SK-N-MC (cell line): ENCODE results near the gene MYO1A.

Experiments
- DNase-seq: peaks from one replicate; pipeline ENCODE4 v3.0.0-alpha.2; 2011; ENCODE audit warnings: low read depth, low spot score
- H3K27ac ChIP-seq: fragments of 200-600 bp; sonication (generic); 2 replicates; pipeline ENCODE4 v1.5.1; 2016; ENCODE audit warnings: mixed run types
- H3K36me3 ChIP-seq: fragments of 200-600 bp; sonication (generic); 2 replicates; pipeline ENCODE4 v1.6.1; 2017; ENCODE audit warnings: antibody characterized with exemption, low read length, mixed read lengths; ENCODE audit not compliant: insufficient read depth
- H3K4me3 ChIP-seq: fragments of 200-600 bp; sonication (generic); 2 replicates; pipeline ENCODE4 v1.5.1; 2016
- H3K9ac ChIP-seq: fragments of 200-600 bp; sonication (generic); 2 replicates; pipeline ENCODE4 v1.8.0; 2017; ENCODE audit warnings: mixed run types, mixed read lengths; ENCODE audit not compliant: insufficient read length
- H3K9me3 ChIP-seq: fragments of 200-600 bp; sonication (generic); 2 replicates; pipeline ENCODE4 v1.6.1; 2017; ENCODE audit warnings: low read depth, mild to moderate bottlenecking, antibody characterized with exemption, low read length, moderate library complexity, mixed read lengths
- EZH2 ChIP-seq: fragments of 200-600 bp; sonication (generic); IDR thresholded peaks from one replicate; pipeline ENCODE4 v1.6.1; 2017; ENCODE audit warnings: antibody characterized with exemption
- FOXP2 ChIP-seq: optimal IDR thresholded peaks from 2 replicates; pipeline ENCODE3; 2011; ENCODE audit warnings: mild to moderate bottlenecking, moderate library complexity; ENCODE audit not compliant: insufficient read depth; ENCODE audit errors: extremely low read length, control extremely low read depth
- POLR2AphosphoS5 ChIP-seq: IDR thresholded peaks from 2 replicates; pipeline ENCODE4 v1.6.1; 2012; ENCODE audit warnings: mild to moderate bottlenecking, low read depth, low read length, borderline replicate concordance

The MYO1A gene

GRCh38 chr12:57044889-57045288 lies 5.0 kb downstream of the MYO1A start:
- no peak overlapping the region for H3K27ac ChIP-seq
- TF ChIP-seq POLR2AphosphoS5 (no peak), FOXP2 (no peak), EZH2 (no peak)

GRCh38 chr12:57044468-57044867 lies 5.5 kb downstream of the MYO1A start:
- no peak for DNase-seq
- TF ChIP-seq FOXP2 (no peak), EZH2 (no peak), POLR2AphosphoS5 (no peak)
- H3K4me3 ChIP-seq = no peak overlapping the region
- no peaks in the 10 kb centered on the region for H3K9me3 ChIP-seq
- H3K27ac ChIP-seq = no peak overlapping the region
- H3K36me3 ChIP-seq = no peaks in the 10 kb centered on the region
- no peak overlapping the region for H3K9ac ChIP-seq

More at GRCh38 chr12:57044889-57045288, 5.0 kb downstream of the MYO1A start:
- H3K9ac ChIP-seq = no peak overlapping the region
- no peaks in the 10 kb centered on the region for H3K36me3 ChIP-seq
- no peak overlapping the region for H3K4me3 ChIP-seq
- no peak for DNase-seq
- H3K9me3 ChIP-seq = no peaks in the 10 kb centered on the region

GRCh38 chr12:57042695-57043094 lies 7.2 kb downstream of the MYO1A start:
- TF ChIP-seq FOXP2 = no peak
- no peak for TF ChIP-seq EZH2
- no peak for TF ChIP-seq POLR2AphosphoS5
- DNase-seq = no peak
- Histone ChIP-seq H3K4me3 (no peak overlapping the region), H3K36me3 (no peaks in the 10 kb centered on the region), H3K9ac (no peak overlapping the region), H3K27ac (no peak overlapping the region), H3K9me3 (no peaks in the 10 kb centered on the region)

- Histone ChIP-seq H3K9me3 (no peaks in the 10 kb centered on the region), H3K36me3 (no peaks in the 10 kb centered on the region), H3K9ac (no peak overlapping the region), H3K4me3 (no peak overlapping the region), H3K27ac (no peak overlapping the region)
- TF ChIP-seq EZH2 (no peak), FOXP2 (no peak), POLR2AphosphoS5 (no peak)
- no peak for DNase-seq
These were observed 9.2 kb downstream of the MYO1A start for GRCh38 chr12:57040750-57041149.

GRCh38 chr12:57040211-57040610 lies 9.7 kb downstream of the MYO1A start:
- no peaks in the 10 kb centered on the region for H3K36me3 ChIP-seq
- TF ChIP-seq FOXP2 (no peak), POLR2AphosphoS5 (no peak), EZH2 (no peak)
- no peak for DNase-seq

GRCh38 chr12:57039016-57039798 lies 10.7 kb downstream of the MYO1A start:
- no peak for TF ChIP-seq EZH2
- TF ChIP-seq FOXP2 = no peak
- TF ChIP-seq POLR2AphosphoS5 = no peak

More at GRCh38 chr12:57040211-57040610, 9.7 kb downstream of the MYO1A start:
- Histone ChIP-seq H3K4me3 (no peak overlapping the region), H3K9ac (no peak overlapping the region), H3K27ac (no peak overlapping the region), H3K9me3 (no peaks in the 10 kb centered on the region)

GRCh38 chr12:57037264-57037663 lies 12.7 kb downstream of the MYO1A start:
- no peak for TF ChIP-seq FOXP2
- DNase-seq = no peak
- Histone ChIP-seq H3K27ac (no peak overlapping the region), H3K36me3 (no peaks in the 10 kb centered on the region), H3K4me3 (no peak overlapping the region), H3K9me3 (no peaks in the 10 kb centered on the region), H3K9ac (no peak overlapping the region)

More at GRCh38 chr12:57039016-57039798, 10.7 kb downstream of the MYO1A start:
- H3K36me3 ChIP-seq = no peaks in the 10 kb centered on the region
- DNase-seq = no peak
- no peak overlapping the region for H3K27ac ChIP-seq
- H3K4me3 ChIP-seq = no peak overlapping the region
- H3K9me3 ChIP-seq = no peaks in the 10 kb centered on the region
- no peak overlapping the region for H3K9ac ChIP-seq

GRCh38 chr12:57033431-57033830 lies 16.5 kb downstream of the MYO1A start:
- DNase-seq = no peak
- Histone ChIP-seq H3K4me3 (no peak overlapping the region), H3K9me3 (no peaks in the 10 kb centered on the region), H3K36me3 (no peaks in the 10 kb centered on the region), H3K9ac (no peak overlapping the region), H3K27ac (no peak overlapping the region)
- TF ChIP-seq POLR2AphosphoS5 (no peak), EZH2 (no peak), FOXP2 (no peak)

GRCh38 chr12:57031789-57032188 lies 18.1 kb downstream of the MYO1A start:
- TF ChIP-seq EZH2 (no peak), FOXP2 (no peak), POLR2AphosphoS5 (no peak)
- no peak for DNase-seq
- H3K9me3 ChIP-seq = no peaks in the 10 kb centered on the region
- no peak overlapping the region for H3K27ac ChIP-seq
- H3K9ac ChIP-seq = no peak overlapping the region
- H3K4me3 ChIP-seq = no peak overlapping the region
- no peaks in the 10 kb centered on the region for H3K36me3 ChIP-seq
